Adrenal gland (tissue), 12 donors: ENCODE results near the gene ELOB. TPM values are rescaled to one million over a fixed set of nuclear protein-coding genes. Genes with fewer than 3 reads are reported as not detected.

ENCODE experiments used
- DNase-seq, 7 donors: peaks; one replicate each; pipeline ENCODE4 v3.0.0-alpha.2; 2019 to 2020
- H3K27ac ChIP-seq, 5 donors: fragments of 200-600 bp; sonication (generic) in 4 of 5; 1 replicate in 3 of 5; 2 replicates in 2 of 5; pipeline versions ENCODE4 v1.5.1 to v1.8.0; 2016 to 2020; ENCODE audit warnings: mild to moderate bottlenecking in 1 of 5
- H3K27me3 ChIP-seq: fragments of 200-600 bp; 2 replicates; pipeline ENCODE4 v1.8.0; 2021
- H3K36me3 ChIP-seq, 2 donors: fragments of 200-600 bp; replicated peaks in 1 of 2; 1 replicate in 1 of 2; 2 replicates in 1 of 2; pipeline versions ENCODE4 v1.5.1 to v1.8.0; 2018 to 2022
- H3K4me1 ChIP-seq, 2 donors: fragments of 200-600 bp; replicated peaks in 1 of 2; 1 replicate in 1 of 2; 2 replicates in 1 of 2; pipeline versions ENCODE4 v1.5.1 to v1.8.0; 2018 to 2021
- H3K4me3 ChIP-seq, 4 donors: fragments of 200-600 bp; sonication (generic) in 3 of 4; one replicate each; pipeline ENCODE4 v1.5.1; 2016 to 2018
- H3K9me3 ChIP-seq, 3 donors: fragments of 200-600 bp; sonication (generic) in 1 of 3; replicated peaks in 1 of 3; 1 replicate in 2 of 3; 2 replicates in 1 of 3; pipeline versions ENCODE4 v1.5.1 to v1.8.0; 2016 to 2021
- POLR2A ChIP-seq, 2 donors: fragments of 450-650 bp; IDR thresholded peaks; one replicate each; pipeline ENCODE4 v1.6.1; 2017; ENCODE audit warnings: antibody characterized with exemption in 2 of 2, mild to moderate bottlenecking in 2 of 2, moderate library complexity in 1 of 2
- WGBS, 4 donors: extraction: QIAGEN DNeasy Blood & Tissue Kit in 2 of 4; methylation state at CpG; one replicate each; pipeline versions ENCODE4 v1.1.5 to v1.1.7; 2013 to 2017; 5-methylcytosine and 5-hydroxymethylcytosine counted together
- intact Hi-C, 2 donors: fragments of 100-400 bp; cut with DNase I; formaldehyde crosslinking; loops; one replicate each; pipeline versions ENCODE4 v1.14.1 to v1.15.0; 2022 to 2023
- polyA plus RNA-seq, 3 donors: library from polyadenylated mRNA; stranded (reverse); fragments of 200-250 nt in 2 of 3; fragments of 350-450 nt in 1 of 3; fragmentation: Illumina TruSeq in 1 of 3; extraction: RNeasy Lipid Tissue Mini Kit (QIAGEN cat#74804) in 1 of 3; gene quantifications; one replicate each; pipeline ENCODE4 v1.2.3, GENCODE V29; 2013 to 2014
- total RNA-seq, 9 donors: library from RNA; depleted of rRNA in 4 of 9; stranded (reverse); fragments of >200 nt in 4 of 9; fragments of 120-200 nt in 1 of 9; fragmentation: NEBNext Ultra II Directional in 1 of 9; extraction: Animal tissue kit (Norgen Biotek cat#: 25700) in 1 of 9; gene quantifications; one replicate each; pipeline versions ENCODE4 v1.1.0 to v1.2.4, GENCODE V29; 2013 to 2023
- TF ChIP-seq, protein P1 (sequence below), 6 experiments: fragments of 450-650 bp in 4 of 6; fragments of 200-600 bp in 2 of 6; sonication (generic) in 1 of 6; IDR thresholded peaks; 1 replicate in 5 of 6; 2 replicates in 1 of 6; pipeline versions ENCODE4 v1.5.1 to v1.8.0; 2016 to 2021; ENCODE audit warnings: antibody characterized with exemption in 6 of 6, mild to moderate bottlenecking in 2 of 6, moderate library complexity in 1 of 6
- donor health status: healthy with polysubstance abuse.
- donor health status: Bipolar disorder and iron deficiency.
- donor health status: DM: yes; HTN: yes; CAD: no.
- donor health status: DM: no; HTN: no; CAD: no.
- donor health status: DM: no; HTN: no; CAD: no.
- donor health status: DM: yes; HTN: yes; CAD: no.

Gene ELOB
- total and polyA plus RNA-seq, 12 donors = 72.7 to 1,030 (median 361) TPM

DNA sequence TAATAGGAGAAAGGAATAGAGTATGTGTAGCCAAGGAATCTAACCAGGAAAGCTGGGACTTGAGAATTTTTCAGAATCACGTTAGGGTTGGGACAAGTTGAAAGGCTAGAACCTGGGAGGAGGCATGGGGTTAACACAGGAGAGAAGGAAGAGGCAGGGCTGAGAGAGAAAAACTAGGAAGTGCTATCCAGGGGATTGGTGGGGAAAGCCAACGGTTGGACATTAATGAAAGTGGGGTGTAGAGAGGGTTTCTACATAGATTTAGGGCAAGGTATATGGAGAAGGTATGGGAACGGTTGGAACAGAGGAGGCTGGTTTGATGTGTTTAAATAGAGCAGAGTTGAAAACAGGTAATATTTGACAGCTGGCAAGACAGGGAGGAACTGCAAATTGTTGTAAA, 21.9 kb downstream of the ELOB start:
- intact Hi-C loops = no loop called here
- 11 to 18% (median 16%) methylated on average over 3 of the region's 3 CpGs for WGBS, 4 donors
- TF ChIP-seq POLR2A (IDR thresholded peaks at IDR 0.05) = no peak
- TF ChIP-seq, protein P1, sequence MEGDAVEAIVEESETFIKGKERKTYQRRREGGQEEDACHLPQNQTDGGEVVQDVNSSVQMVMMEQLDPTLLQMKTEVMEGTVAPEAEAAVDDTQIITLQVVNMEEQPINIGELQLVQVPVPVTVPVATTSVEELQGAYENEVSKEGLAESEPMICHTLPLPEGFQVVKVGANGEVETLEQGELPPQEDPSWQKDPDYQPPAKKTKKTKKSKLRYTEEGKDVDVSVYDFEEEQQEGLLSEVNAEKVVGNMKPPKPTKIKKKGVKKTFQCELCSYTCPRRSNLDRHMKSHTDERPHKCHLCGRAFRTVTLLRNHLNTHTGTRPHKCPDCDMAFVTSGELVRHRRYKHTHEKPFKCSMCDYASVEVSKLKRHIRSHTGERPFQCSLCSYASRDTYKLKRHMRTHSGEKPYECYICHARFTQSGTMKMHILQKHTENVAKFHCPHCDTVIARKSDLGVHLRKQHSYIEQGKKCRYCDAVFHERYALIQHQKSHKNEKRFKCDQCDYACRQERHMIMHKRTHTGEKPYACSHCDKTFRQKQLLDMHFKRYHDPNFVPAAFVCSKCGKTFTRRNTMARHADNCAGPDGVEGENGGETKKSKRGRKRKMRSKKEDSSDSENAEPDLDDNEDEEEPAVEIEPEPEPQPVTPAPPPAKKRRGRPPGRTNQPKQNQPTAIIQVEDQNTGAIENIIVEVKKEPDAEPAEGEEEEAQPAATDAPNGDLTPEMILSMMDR (IDR thresholded peaks at IDR 0.05) = no peak
- DNase-seq = no peak
- Histone ChIP-seq H3K36me3 (peaks cover 0 to 34% of the 10 kb centered on the region in 2 donors), H3K27me3 (no peaks in the 10 kb centered on the region), H3K4me1 (peaks cover 30 to 38% of the 10 kb centered on the region in 2 donors), H3K27ac (peak overlapping the region in 1 of 5 donors; percentile 98), H3K9me3 (no peaks in the 10 kb centered on the region), H3K4me3 (peak overlapping the region in 1 of 4 donors; percentile 86)

DNA sequence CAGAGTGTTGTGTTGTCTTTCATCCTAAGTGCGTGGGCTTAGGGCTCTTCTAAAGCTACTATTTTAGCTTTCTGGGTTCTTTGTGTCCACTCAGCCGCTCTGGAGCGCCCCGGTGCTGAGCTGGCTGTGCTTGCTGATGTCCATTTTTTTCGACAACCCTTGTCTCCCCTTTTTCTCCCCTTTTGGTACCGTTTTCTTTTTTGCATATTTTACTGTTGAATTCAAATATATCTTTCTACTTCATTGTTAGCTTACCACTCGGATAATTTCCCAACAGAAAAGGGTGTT, 23.4 kb downstream of the ELOB start:
- intact Hi-C loops = no loop called here
- Histone ChIP-seq H3K9me3 (no peaks in the 10 kb centered on the region), H3K4me1 (peaks cover 30 to 38% of the 10 kb centered on the region in 2 donors), H3K27ac (peak overlapping the region; percentile 94 to 99 (median 99)), H3K4me3 (peak overlapping the region; percentile 65 to 86 (median 76)), H3K27me3 (no peaks in the 10 kb centered on the region), H3K36me3 (peaks cover 0 to 19% of the 10 kb centered on the region in 2 donors)
- no peak for DNase-seq
- TF ChIP-seq POLR2A (IDR thresholded peaks at IDR 0.05) = no peak
- TF ChIP-seq, protein P1 (IDR thresholded peaks at IDR 0.05) = no peak
- 0 to 2% (median 1%) methylated on average over 7 of the region's 7 CpGs for WGBS, 4 donors

DNA sequence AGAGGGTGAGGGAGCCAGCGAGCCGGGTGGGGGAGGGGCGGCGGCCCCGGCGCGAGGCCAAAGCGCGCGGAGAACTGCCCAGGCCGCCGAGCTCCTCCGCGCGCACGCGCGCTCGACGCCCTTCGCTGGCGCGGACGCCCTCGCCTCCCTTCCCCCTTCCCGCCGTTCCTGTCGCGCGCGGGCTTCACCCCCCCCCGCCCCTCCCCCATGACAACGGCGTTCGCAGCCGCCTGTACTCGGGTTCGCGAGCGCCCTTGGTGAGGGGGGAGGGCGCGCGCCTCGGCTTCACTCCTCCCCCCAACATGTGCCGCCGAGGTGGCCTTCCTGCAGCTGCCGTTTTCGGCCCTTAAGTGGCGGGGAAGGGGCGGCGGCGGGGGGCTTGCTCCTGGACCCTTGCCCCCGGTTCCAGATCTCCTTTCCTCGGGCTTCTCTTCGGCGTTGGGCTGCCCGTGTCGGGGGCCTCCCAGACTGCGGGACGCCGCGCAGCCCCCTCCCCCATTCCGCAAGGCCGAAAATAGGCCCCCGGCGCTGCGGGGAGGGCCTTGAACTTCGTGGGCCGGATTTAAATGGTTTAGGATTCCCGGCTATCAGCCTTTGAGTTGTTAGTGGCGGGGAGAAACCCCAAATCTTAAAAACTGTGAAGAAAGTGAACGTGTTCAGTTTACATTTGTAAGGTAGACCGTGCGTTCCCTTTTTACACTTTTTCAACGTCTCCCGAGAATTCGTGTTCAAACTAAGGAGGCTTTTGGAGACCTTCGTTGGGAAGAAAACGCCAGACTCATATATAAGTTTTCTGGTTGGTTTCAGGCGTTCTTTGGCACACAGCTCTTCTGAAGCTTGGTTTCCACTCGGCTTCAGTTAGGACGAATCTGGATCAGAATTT, 24.0 kb downstream of the ELOB start:
- H3K9me3 ChIP-seq = no peaks in the 10 kb centered on the region
- peak overlapping the region; percentile 65 to 86 (median 76) for H3K4me3 ChIP-seq
- H3K27ac ChIP-seq = peak overlapping the region; percentile 94 to 99 (median 99)
- DNase-seq = peak; percentile 83 to 91 (median 87)
- no peaks in the 10 kb centered on the region for H3K27me3 ChIP-seq
- intact Hi-C loops = no loop called here
- H3K4me1 ChIP-seq = peaks cover 30 to 38% of the 10 kb centered on the region in 2 donors
- H3K36me3 ChIP-seq = peaks cover 0 to 13% of the 10 kb centered on the region in 2 donors
- TF ChIP-seq POLR2A (IDR thresholded peaks at IDR 0.05) = no peak
- TF ChIP-seq, protein P1 (IDR thresholded peaks at IDR 0.05) = no peak
- WGBS, 4 donors = 0% methylated on average over 20 to 72 of the region's 82 CpGs

DNA sequence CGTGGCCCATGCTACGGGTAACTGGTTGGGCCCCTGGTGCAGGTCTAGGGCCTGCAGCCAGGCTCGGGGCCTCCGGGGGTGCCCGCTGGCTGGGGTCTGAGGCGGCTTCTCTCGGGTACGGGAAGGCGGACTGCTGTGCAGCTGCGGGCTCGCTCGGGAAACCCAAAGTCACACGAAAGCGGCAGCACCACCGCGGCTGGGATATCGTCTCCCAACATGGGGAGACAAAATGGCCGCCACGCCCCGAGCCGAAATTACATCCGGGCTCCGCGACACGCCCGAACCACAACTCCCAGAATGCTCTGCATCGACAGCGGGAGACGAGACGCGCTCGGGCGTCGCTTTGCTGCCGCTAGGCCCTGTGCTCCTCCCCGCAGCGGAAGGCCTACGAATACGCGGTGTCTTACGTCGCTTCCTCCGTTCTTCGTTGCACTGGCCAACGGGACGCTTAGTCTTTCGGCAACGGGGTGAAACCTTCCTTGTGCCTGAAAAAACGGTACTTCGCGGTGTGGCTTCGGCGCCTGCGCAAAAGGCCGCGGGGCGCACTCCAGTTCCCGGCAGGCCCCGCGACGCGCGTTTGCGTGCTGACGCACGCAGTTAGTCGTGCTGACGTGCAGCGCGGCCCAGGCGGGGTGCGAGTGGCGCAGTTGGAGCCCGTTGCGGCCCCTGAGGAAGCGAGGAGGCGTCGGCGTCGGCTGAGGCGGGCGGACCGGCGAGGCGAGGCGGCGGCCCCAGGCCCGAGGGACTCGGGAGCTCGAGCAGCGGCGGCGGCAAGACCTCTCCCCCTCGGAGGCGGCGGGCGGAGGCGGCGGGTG, 24.8 kb downstream of the ELOB start, which contains the start of gene SRRM2:
TSS of gene SRRM2 (plus strand) at position 604 of the 815 bp plus-strand sequence. CDS start 3,727 bp downstream, outside the sequence.
- peak; percentile 98 to 99 for TF ChIP-seq POLR2A (IDR thresholded peaks at IDR 0.05)
- TF ChIP-seq, protein P1 (IDR thresholded peaks at IDR 0.05) = peak in 1 of 6 experiments; percentile 23
- Histone ChIP-seq H3K9me3 (no peaks in the 10 kb centered on the region), H3K36me3 (peaks cover 0 to 4% of the 10 kb centered on the region in 2 donors), H3K4me1 (peaks cover 30 to 38% of the 10 kb centered on the region in 2 donors), H3K4me3 (peak within 1 kb of the TSS; percentile 65 to 86 (median 76)), H3K27ac (peak within 1 kb of the TSS; percentile 94 to 99 (median 99)), H3K27me3 (no peaks in the 10 kb centered on the region)
- DNase-seq = peak; percentile 94 to 98 (median 95)
- intact Hi-C loops = no loop called here
- 0 to 2% (median 1%) methylated on average over 1 to 94 of the region's 99 CpGs for WGBS, 4 donors
